HG03558 (cell line): ENCODE measurements around the gene KAT6B.

Experiments used
- ATAC-seq: cut with Tn5 transposase; IDR thresholded peaks from one replicate; pipeline ENCODE4 v1.9.1; 2021; ENCODE audit warnings: moderate number of reproducible peaks; ENCODE audit not compliant: unreplicated experiment; ENCODE audit errors: extremely low read depth

KAT6B gene

GRCh38 chr10:75028748-75029147 lies 202.3 kb downstream of the KAT6B start:
- ATAC-seq = no peak

DNA sequence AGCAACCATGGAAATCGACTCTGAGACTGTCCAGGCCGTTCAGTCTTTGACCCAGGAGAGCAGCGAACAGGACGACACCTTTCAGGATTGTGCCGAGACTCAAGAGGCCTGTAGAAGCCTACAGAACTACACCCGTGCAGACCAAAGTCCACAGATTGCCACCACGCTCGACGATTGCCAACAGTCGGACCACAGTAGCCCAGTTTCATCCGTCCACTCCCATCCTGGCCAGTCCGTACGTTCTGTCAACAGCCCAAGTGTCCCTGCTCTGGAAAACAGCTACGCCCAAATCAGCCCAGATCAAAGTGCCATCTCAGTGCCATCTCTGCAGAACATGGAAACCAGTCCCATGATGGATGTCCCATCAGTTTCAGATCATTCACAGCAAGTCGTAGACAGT lies 203.0 kb downstream of the KAT6B start:
- no peak for ATAC-seq

DNA sequence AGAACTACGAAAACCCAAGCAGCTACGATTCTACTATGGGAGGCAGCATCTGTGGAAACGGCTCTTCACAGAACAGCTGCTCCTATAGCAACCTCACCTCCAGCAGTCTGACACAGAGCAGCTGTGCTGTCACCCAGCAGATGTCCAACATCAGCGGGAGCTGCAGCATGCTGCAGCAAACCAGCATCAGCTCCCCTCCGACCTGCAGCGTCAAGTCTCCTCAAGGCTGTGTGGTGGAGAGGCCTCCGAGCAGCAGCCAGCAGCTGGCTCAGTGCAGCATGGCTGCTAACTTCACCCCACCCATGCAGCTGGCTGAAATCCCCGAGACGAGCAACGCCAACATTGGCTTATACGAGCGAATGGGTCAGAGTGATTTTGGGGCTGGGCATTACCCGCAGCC lies 203.5 kb downstream of the KAT6B start:
- no peak for ATAC-seq

DNA sequence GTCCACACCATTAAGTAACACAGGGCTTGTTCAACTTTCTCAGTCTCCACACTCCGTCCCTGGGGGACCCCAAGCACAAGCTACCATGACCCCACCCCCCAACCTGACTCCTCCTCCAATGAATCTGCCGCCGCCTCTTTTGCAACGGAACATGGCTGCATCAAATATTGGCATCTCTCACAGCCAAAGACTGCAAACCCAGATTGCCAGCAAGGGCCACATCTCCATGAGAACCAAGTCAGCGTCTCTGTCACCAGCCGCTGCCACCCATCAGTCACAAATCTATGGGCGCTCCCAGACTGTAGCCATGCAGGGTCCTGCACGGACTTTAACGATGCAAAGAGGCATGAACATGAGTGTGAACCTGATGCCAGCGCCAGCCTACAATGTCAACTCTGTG lies 204.0 kb downstream of the KAT6B start:
- no peak for ATAC-seq

GRCh38 chr10:75032119-75032518 lies 205.7 kb downstream of the KAT6B start:
- no peak for ATAC-seq

DNA sequence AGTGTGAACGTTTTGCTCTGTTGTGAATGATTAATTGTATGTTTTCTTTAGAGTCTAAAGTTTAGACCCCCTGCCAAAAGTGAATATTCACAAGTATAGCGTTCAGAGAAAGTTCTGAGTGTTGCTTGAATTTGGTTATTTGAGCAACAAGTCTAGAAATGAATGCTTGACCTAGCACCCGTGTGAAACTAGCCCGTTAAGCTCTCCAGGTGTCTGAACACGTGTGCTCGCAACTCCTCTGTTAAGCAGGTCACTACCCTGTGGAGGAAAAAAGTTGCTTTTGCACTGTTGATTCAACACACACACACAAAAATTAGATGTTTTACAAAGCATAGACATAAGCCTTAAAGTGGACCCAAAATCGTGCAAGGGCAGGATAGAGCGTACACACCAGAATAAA lies 206.4 kb downstream of the KAT6B start:
- ATAC-seq = no peak

- no peak for ATAC-seq
Observed at GRCh38 chr10:75033399-75034130, 207.2 kb downstream of the KAT6B start.

- ATAC-seq = no peak
Observed at GRCh38 chr10:75034131-75034512, 207.7 kb downstream of the KAT6B start.

- no peak for ATAC-seq
Observed at GRCh38 chr10:75034714-75035258, 208.4 kb downstream of the KAT6B start.

GRCh38 chr10:75035975-75036708 lies 209.7 kb downstream of the KAT6B start:
- ATAC-seq = peak; percentile 36

- ATAC-seq = no peak
Observed at GRCh38 chr10:75037171-75038153, 211.1 kb downstream of the KAT6B start.

- no peak for ATAC-seq
Observed at GRCh38 chr10:75038335-75038734, 211.9 kb downstream of the KAT6B start.

GRCh38 chr10:75040576-75040975 lies 214.2 kb downstream of the KAT6B start:
- no peak for ATAC-seq

DNA sequence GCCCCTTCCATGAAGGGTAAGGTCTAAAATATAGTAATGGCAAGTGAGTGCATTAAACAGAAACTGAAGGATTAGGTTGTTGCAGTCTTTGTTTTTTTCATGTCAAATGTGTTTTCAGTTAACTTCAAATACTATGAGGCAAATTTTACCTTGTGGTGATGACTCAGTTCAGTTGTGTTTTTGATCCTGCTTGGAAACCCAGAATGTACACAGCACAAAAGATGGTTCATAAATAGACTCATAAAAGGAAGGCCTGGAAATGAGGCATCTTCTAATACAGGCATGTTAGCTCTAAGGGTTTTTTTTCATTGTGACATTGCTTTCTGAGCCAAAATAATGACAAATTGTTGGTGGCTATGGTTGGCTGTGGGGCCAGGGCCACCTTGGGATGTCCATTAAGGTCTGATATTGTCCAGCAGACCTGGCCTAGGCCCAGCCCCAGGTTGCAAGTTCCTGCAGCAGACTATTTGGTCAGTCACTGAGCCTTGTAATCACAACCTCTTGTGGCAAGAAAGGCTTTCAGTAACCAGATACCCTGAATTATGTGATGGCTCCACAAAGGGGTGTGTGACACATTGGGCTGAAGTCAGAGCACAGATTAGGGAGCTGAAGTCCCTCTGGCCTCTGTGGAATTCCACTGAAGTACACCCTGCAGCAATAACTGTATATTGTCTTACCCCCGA lies 216.0 kb downstream of the KAT6B start:
- no peak for ATAC-seq

DNA sequence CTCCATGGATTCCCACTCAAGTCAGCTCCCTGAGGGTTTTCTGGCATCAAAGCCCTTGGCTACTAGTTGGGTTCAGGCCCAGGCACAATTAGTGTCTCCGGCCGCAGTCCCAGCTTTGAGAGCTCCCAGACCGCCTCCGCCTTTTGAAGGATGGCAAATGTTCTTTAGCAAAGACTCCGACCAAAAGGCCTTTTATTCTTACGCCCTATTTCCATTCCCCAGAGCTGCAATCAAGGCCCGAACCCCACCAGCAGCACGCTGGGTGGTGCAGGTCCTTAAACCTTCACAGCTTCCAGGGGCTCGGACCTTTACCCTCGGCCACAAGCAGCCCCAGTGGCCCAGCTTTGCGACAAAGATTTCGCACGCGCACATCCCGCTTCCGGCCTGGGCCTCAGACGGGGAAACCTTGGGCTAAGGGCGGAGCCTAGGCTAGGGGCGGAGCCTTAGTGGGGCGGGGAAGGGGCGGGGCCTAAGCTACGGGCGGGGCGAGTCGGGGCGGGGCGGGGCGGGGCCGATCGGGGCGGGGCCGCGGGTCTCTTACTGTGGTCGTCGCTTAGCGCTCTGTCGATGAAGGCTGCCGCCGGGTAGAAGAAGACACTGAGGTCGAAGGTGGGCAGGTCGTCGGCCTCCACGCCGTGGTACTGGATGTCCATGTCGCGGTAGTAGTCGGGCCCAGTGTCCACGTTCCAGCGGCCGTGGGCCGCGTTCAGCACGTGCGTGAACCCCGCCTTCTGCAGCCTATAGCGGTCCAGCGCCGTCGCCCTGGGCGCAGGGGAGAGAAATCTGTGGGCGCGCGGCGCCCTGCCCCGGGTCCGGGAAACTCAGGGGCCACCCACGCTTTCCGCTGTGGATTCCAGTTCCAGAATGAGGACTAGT lies 217.1 kb downstream of the KAT6B start:
- ATAC-seq = no peak

- ATAC-seq = no peak
Observed at GRCh38 chr10:75048669-75049098, 222.3 kb downstream of the KAT6B start.

DNA sequence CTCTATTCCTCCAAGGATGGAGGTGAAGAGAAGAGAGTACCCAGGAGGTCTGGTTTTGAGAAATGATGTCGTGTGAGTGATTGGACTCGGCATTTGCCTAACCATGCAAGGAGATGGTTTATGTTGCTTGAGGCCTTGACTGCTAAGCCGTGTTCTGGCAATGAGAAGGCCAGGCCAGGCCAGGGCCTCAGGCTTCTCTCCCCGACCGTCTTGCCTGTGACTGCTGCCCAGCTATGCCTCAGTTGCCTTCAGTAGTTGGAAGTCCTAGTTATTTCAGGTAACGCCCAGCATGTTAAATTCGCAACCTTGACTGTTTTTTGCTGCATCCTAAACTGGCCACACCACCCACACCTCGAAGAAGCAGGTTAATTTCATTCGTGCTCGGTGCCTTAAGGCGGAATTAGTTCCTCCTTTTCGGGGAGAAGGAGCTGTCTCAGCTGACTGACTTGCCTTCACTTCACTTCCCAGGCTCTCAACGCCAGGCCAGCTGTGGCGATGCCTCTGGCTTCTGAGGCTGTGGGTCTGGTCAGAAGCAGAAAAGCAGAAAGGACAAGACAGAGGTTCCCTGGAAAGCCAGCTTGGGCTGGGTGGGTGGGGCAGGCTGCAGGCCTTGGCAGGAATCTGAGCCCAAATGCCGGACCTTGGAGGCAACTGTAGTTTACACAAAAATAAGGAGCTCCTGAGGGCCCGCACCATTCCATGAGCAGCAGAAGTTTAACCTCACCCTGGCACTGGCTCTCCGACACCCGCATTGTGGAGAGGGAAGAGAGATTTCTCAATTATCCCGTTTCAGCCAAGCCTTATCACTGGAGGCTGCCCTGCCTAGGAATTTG lies 223.1 kb downstream of the KAT6B start:
- no peak for ATAC-seq
